Measurements from ENCODE around the gene RUNX2. TPM values are rescaled to one million over a fixed set of nuclear protein-coding genes. Genes with fewer than 3 reads are reported as not detected.
A peak's percentile ranks its signal among the peaks of the same experiment; 100 is the strongest.

The RUNX2 gene
- total and polyA plus RNA-seq, 2 of the 8 experiments (the other 6 are each of a cell fraction or from before 2014, with no cell fraction given), result 0.26 to 1.2 TPM

DNA sequence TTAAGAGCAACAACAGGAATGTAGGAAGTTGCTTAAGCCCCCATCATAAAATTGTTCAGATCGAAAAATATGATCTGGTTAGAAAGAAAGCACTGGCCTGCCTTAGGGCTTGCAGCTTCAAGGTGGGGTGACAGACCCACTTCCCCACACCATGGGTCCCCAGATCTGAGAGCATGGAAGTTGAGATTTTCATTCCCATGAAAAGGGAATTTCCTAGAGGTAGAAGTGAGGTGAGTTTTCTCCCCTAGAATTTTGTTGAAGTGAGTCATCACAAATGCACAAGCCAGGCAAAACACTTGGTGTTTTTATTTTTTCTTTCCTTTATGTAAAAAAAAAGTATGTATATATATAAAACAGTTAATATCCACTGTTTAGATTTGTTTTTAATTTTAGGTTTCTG is 263.2 kb downstream of the RUNX2 start:
- no peak overlapping the region for H2AFZ ChIP-seq (ENCODE audit: low read length)
- H3K14ac ChIP-seq (ENCODE audit: insufficient read length), result no peak overlapping the region
- no peak overlapping the region for H4K8ac ChIP-seq (ENCODE audit: extremely low read depth, insufficient read depth, low read length)
- H3K27ac ChIP-seq (ENCODE audit: low read depth, low read length), result no peak overlapping the region
- no peaks in the 10 kb centered on the region for H3K79me1 ChIP-seq (ENCODE audit: low read depth, low read length)
- no peak overlapping the region for H2AK5ac ChIP-seq (ENCODE audit: low read depth, low read length)
- H3K9ac ChIP-seq (replicated peaks in 1 of 4; ENCODE audit: extremely low read depth in 1 of 4, low read depth in 3 of 4, low read length in 3 of 4), result no peak overlapping the region
- no peak overlapping the region for H2BK5ac ChIP-seq (ENCODE audit: low read depth, low read length)
- H3K4me1 ChIP-seq (replicated peaks in 1 of 4; ENCODE audit: control insufficient read depth in 3 of 4, insufficient read depth in 4 of 4, low read length in 3 of 4), result no peaks in the 10 kb centered on the region
- no peak overlapping the region for H3K23ac ChIP-seq (ENCODE audit: insufficient read length)
- H3K56ac ChIP-seq (replicated peaks; ENCODE audit: insufficient read length, low read depth, low read length), result no peak overlapping the region
- ChIA-PET POLR2A (ENCODE audit: partially characterized antibody) (interaction anchor here (0.7 kb wide), 1 partner anchor 778 kb away, joined by 3 read pairs; no protein-coding TSS in a partner anchor), CTCF (ENCODE audit: partially characterized antibody) (interaction anchor here (0.7 kb wide), 1 partner anchor 57 kb away, joined by 3 read pairs; no protein-coding TSS in a partner anchor)
- H3K23me2 ChIP-seq (ENCODE audit: low read depth, low read length), result no peaks in the 10 kb centered on the region
- no peaks in the 10 kb centered on the region for H4K20me1 ChIP-seq (replicated peaks in 1 of 2; ENCODE audit: control insufficient read depth in 1 of 2, insufficient read depth in 2 of 2, low read length in 2 of 2)
- H2BK12ac ChIP-seq (ENCODE audit: low read depth, low read length), result no peak overlapping the region
- no peak overlapping the region for H2BK120ac ChIP-seq (replicated peaks; ENCODE audit: low read depth, low read length)
- TF ChIP-seq KDM5A (IDR thresholded peaks at IDR 0.05; ENCODE audit: low read length), result no peak
- no peak for TF ChIP-seq CEBPB (IDR thresholded peaks at IDR 0.05; ENCODE audit: low read depth, low read length)
- TF ChIP-seq SRF (IDR thresholded peaks at IDR 0.05; ENCODE audit: low read depth, low read length), result no peak
- no peak for TF ChIP-seq RNF2 (IDR thresholded peaks at IDR 0.05; ENCODE audit: borderline replicate concordance, low read depth, low read length, missing control alignments, poor library complexity, severe bottlenecking)
- no peak for TF ChIP-seq PHF8 (conservative IDR thresholded peaks at IDR 0.05; ENCODE audit: low read depth, low read length)
- TF ChIP-seq TAF7 (optimal IDR thresholded peaks at IDR 0.05; ENCODE audit: borderline replicate concordance, low read depth, low read length), result no peak
- TF ChIP-seq, protein P1, sequence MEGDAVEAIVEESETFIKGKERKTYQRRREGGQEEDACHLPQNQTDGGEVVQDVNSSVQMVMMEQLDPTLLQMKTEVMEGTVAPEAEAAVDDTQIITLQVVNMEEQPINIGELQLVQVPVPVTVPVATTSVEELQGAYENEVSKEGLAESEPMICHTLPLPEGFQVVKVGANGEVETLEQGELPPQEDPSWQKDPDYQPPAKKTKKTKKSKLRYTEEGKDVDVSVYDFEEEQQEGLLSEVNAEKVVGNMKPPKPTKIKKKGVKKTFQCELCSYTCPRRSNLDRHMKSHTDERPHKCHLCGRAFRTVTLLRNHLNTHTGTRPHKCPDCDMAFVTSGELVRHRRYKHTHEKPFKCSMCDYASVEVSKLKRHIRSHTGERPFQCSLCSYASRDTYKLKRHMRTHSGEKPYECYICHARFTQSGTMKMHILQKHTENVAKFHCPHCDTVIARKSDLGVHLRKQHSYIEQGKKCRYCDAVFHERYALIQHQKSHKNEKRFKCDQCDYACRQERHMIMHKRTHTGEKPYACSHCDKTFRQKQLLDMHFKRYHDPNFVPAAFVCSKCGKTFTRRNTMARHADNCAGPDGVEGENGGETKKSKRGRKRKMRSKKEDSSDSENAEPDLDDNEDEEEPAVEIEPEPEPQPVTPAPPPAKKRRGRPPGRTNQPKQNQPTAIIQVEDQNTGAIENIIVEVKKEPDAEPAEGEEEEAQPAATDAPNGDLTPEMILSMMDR (IDR thresholded peaks at IDR 0.05; ENCODE audit: control extremely low read depth in 1 of 3, insufficient read depth in 1 of 3, low read depth in 1 of 3, low read length in 3 of 3), result no peak
- no peaks in the 10 kb centered on the region for H3K9me3 ChIP-seq (ENCODE audit: insufficient read depth in 2 of 2, low read depth in 1 of 2, low read length in 1 of 2)
- H3K27me3 ChIP-seq (replicated peaks in 1 of 4; ENCODE audit: control insufficient read depth in 3 of 4, extremely low read depth in 1 of 4, insufficient read depth in 3 of 4, low read length in 3 of 4), result no peaks in the 10 kb centered on the region; a peak in 1 of 7 replicates
- H4K5ac ChIP-seq (ENCODE audit: insufficient read length, low read depth, low read length), result no peak overlapping the region
- no peak overlapping the region for H3K4me2 ChIP-seq (ENCODE audit: insufficient read depth in 1 of 2, low read depth in 2 of 2, low read length in 2 of 2)
- FAIRE-seq, result no peak
- no peaks in the 10 kb centered on the region for H3K79me2 ChIP-seq (ENCODE audit: control insufficient read depth in 1 of 2, insufficient read depth in 2 of 2, low read length in 2 of 2)
- H3K4ac ChIP-seq (replicated peaks; ENCODE audit: insufficient read length, low read depth, low read length), result no peak overlapping the region
- no peak overlapping the region for H2BK15ac ChIP-seq (ENCODE audit: low read length)
- H3K18ac ChIP-seq (ENCODE audit: extremely low read depth, low read length), result no peak overlapping the region
- no peak overlapping the region for H4K91ac ChIP-seq (replicated peaks; ENCODE audit: insufficient read length, low read length)
- 92% methylated on average over 1 of the region's 1 CpG; no CpG with 5 or more reads in 1 of the 2 experiments for WGBS, 2 experiments (ENCODE audit: extremely low coverage in 1 of 2, insufficient coverage in 1 of 2, insufficient read length in 1 of 2, insufficient replicate concordance in 2 of 2, low coverage in 1 of 2, low lambda C conversion rate in 2 of 2, missing lambda C conversion rate in 1 of 2)
- DNase-seq (ENCODE audit: low read depth in 1 of 2, low spot score in 2 of 2), result peak in 1 of 2 experiments; percentile 17
- no peak overlapping the region for H2BK20ac ChIP-seq (ENCODE audit: low read length)
- H3K36me3 ChIP-seq (ENCODE audit: control insufficient read depth in 2 of 4, insufficient read depth in 4 of 4, low read length in 3 of 4), result no peaks in the 10 kb centered on the region
- no peak overlapping the region for H3K4me3 ChIP-seq (ENCODE audit: extremely low read depth in 1 of 4, insufficient read depth in 2 of 4, low read depth in 3 of 4, low read length in 4 of 4)

Measured in H1 (cell line).